Panc1 (cell line): ENCODE results near the gene GATAD2B.

Experiments used
- CTCF ChIP-seq: fragments of 450-650 bp; IDR thresholded peaks from 2 replicates; pipeline ENCODE4 v1.5.1; 2017; ENCODE audit warnings: mild to moderate bottlenecking
- REST ChIP-seq, 2 experiments: IDR thresholded peaks; 2 replicates each; pipeline ENCODE4 v1.6.1; 2011 to 2012; ENCODE audit warnings: low read depth in 2 of 2, control low read depth in 1 of 2, low read length in 1 of 2, mild to moderate bottlenecking in 1 of 2, moderate library complexity in 1 of 2; ENCODE audit not compliant: insufficient read depth in 1 of 2
- TCF7L2 ChIP-seq: IDR thresholded peaks from 2 replicates; pipeline ENCODE4 v1.6.1; 2011; ENCODE audit warnings: mild to moderate bottlenecking, low read depth, low read length, inconsistent platforms

- TF ChIP-seq REST (IDR thresholded peaks at IDR 0.05; ENCODE audit: insufficient read depth in 1 of 2, low read depth in 2 of 2, low read length in 1 of 2) (no peak), TCF7L2 (0 out of 2 replicates have a peak, but pooled peaks have one; percentile 27), CTCF (no peak)
Observed at GRCh38 chr1:153922972-153923925, at the start of gene GATAD2B.
